PC-3 (cell line): ENCODE measurements around the gene MEGF9.

Experiments used
- CTCF ChIP-seq: fragments of 300-600 bp; sonication (generic); conservative IDR thresholded peaks from 2 replicates; pipeline ENCODE4 v1.5.1; 2017; ENCODE audit warnings: antibody characterized with exemption, low read depth, mild to moderate bottlenecking, low read length
- EZH2 ChIP-seq: fragments of 300-600 bp; sonication (generic); IDR thresholded peaks from one replicate; pipeline ENCODE4 v1.6.1; 2017; ENCODE audit warnings: antibody characterized with exemption, mild to moderate bottlenecking, low read length; ENCODE audit not compliant: unreplicated experiment

GRCh38 chr9:120734607-120735410 lies 20.5 kb upstream of the MEGF9 start:
- TF ChIP-seq CTCF (no peak), EZH2 (no peak)
